Skin of body (tissue), 2 donors: ENCODE results near the gene CAPZA3. TPM values are rescaled to one million over a fixed set of nuclear protein-coding genes. Genes with fewer than 3 reads are reported as not detected.
"Not testable (repeated sequence)": the region's sequence is repeated elsewhere in the genome, so short reads cannot be mapped to it uniquely, and the experiment has no call there.

Experiments used
- DNase-seq: peaks from one replicate; lab custom pipeline; 2025; lab: John Stamatoyannopoulos, UW
- total RNA-seq: library from RNA; depleted of rRNA; stranded (reverse); fragments of >200 nt; gene quantifications from one replicate; pipeline ENCODE4 v1.2.3, GENCODE V29; 2014

CAPZA3 gene
- not detected for total RNA-seq

GRCh38 chr12:18737819-18738218 lies at the start of gene CAPZA3, which contains the start of gene PLCZ1:
CAPZA3 (plus strand) TSS chr12:18738119; CDS start chr12:18738269, 150 bp downstream.
PLCZ1 (minus strand) TSS chr12:18738012; CDS start chr12:18737371, 641 bp downstream.
- no peak for DNase-seq

GRCh38 chr12:18689771-18690170 lies 48.1 kb upstream of the CAPZA3 start:
- no peak for DNase-seq

DNA sequence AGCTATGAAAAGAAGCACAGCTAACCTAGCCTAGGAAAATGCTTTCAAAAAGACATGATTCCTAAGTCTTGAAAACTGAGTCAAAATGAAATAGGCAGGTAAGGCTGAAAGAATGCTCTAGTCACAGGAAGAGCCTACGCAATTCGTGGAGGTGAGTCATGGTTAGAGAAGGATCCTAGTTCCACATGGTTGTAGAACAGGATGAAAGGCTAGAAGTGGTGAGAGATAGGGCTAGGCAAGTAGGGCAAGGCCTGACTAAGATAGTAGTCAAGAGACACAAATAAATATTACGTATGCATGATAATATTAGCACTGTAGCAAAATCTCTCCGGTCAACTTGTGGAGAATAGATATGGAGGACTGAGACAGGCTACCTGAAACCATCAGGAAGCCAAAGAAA lies 47.3 kb upstream of the CAPZA3 start:
- DNase-seq, result no peak

GRCh38 chr12:18693986-18694385 lies 43.9 kb upstream of the CAPZA3 start:
- DNase-seq, result not testable (repeated sequence)

DNA sequence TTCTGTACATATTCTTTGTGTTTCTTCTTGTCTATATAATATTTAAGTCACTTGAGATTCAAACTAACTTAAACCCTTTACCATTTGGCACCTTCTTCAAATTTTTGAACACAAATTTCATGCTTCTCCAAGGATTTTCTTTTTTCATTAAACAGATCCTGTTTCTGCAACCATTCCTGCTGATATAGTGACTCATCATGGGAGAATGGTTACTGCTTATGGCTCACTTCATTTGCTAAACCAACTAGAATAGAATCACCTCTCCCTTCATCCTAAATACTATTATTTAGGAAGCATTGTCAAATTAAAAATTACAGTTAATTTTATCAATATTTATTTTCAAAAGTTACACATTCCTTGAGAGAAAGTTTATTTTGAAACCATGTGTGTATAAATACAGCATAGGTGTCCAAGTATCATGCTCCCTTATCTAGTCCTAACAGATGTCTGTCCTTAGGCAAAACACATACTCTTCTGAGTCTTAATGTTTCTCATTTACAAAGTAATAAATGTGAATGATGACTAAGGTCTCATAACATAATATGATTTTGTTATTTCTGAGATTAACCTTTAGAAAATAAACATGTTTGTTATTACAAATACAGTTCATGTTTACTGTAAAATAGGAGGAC lies 40.8 kb upstream of the CAPZA3 start:
- DNase-seq, result no peak

DNA sequence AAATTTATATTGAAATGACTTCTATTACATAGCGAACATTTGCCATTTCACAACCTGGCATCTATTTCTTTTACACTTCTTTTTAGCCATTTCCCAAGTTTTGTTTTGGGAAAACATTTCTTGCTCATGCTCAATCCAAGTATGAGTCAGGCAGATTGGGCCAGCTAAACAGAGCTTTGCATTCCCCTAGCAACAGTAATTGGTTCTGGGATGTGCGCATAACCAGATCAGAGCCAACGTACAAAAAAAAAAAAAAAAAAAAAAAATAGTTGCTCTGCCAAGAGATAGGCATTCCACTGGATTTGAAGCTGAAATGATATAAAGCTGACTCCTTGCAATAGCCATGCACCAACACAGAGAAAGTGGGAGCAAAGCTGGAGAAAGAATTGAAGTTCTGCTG lies 37.6 kb upstream of the CAPZA3 start:
- DNase-seq, result no peak

DNA sequence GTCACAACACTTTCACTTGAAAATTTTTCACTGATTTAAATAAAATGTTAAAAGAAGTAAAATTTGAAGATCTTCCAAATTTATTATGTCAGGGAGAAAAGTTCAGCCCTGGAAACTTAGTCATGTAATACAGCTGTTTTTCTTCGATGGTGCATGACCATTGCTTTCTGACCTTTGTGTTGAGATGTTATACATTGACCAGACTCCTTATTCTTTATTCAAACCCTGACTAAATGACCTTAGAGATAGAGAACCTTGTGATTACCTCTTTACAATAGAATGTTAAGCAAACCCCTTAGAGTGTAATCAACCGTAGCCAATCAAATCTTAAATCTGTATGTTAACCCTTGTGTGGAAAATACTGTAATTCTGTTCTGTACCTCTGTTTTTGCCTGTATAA lies 34.6 kb upstream of the CAPZA3 start:
- no peak for DNase-seq

DNA sequence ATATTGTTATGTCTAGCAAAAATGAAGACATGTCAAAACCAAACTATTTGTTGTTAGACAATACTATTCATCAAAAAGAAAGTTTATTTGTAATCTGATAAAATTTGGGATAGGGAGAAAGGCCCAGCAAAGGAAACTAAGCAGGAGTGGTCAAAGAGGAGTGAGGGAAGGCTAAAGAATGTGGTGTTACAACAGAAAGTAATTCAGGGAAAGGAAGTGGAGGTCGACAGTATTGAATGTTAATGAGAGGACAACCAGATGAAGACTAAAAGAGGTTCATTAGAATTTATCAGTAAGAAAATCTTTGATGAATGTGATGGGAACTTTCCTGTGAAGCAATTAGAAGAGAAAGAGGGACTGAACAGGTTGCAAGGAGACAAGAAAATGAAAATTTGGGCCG lies 34.0 kb upstream of the CAPZA3 start:
- no peak for DNase-seq

DNA sequence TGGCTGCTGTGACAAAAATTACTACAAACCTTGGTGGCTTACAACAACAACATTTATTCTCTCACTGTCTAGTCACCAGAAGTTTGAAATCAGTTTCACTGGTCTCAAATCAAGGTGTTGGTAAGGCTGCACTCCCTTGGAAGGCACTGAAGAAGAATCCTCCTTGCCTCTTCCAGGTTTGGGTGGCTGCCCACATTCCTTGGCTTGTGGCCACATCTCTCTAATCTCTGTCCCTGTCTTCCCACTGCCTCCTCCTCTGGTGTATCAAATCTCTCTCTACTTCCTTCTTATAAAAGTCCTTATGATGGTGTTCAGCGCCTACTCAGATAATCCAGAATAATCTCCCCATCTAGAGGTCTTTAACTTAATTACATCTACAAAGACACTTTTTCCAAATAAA lies 31.1 kb upstream of the CAPZA3 start:
- DNase-seq, result no peak

GRCh38 chr12:18716236-18716635 lies 21.7 kb upstream of the CAPZA3 start:
- DNase-seq, result no peak

DNA sequence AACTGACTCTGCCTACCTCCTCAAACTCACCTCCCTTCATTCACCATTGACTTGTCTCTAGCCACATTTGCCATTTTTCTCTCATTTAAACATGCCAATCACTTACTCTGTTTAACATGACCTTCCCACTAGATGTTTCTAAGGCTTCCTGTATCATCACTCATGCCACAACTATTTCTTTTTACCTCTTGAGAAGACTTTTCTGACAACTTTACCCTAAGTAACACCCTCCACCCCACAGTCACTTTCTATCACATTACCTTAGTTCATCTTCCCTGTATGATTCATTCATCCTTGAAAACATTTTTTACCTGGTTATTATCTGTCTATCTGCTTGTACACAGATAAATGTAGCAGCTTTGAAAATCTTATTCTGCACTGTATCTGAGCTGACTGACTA lies 19.5 kb upstream of the CAPZA3 start:
- no peak for DNase-seq

DNA sequence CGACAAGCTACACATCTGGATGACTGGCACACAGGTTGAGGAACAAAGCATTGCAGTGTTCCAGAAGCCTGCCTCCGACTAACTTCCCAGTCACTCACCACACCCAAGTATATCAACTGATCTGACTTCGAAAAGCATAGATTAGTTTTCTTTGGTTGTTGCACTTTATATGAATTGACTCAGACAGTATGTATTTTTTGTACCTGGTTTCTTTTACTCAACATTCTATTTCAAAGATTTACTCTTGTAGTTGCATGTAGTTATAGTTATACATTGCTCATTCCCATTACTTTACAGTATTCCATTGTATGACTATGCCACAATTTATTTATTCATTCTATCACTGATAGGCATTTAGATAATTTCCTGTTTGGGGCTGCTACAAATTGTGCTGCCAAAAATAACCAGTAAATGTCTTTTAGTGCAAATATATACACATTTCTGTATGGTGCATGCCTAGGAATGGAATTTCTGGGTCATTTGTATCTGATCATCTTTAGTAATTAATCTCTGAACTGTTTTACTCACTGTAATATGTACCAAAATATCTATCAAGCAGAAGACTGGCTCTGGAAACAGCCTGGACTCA lies 17.9 kb upstream of the CAPZA3 start:
- no peak for DNase-seq

GRCh38 chr12:18720690-18721089 lies 17.2 kb upstream of the CAPZA3 start:
- no peak for DNase-seq

DNA sequence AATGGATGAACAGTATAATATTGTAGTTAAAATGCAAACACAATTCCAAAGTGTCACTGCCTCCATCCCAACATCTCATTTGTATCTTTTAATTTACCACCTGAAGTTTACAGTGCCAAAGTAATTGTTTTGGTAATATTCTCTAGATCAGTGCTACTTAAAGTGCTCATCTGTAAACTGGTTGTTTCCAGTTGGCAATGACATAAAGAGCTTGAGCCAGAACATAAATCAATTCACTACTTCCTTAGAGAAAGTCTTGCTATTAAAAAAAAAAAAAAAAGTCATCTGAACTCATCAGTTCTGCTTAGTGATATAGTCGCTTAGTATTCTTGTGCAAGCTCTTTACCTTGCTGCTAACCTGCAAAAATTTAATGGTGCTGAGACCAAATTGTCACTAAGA lies 16.5 kb upstream of the CAPZA3 start:
- DNase-seq, result no peak

DNA sequence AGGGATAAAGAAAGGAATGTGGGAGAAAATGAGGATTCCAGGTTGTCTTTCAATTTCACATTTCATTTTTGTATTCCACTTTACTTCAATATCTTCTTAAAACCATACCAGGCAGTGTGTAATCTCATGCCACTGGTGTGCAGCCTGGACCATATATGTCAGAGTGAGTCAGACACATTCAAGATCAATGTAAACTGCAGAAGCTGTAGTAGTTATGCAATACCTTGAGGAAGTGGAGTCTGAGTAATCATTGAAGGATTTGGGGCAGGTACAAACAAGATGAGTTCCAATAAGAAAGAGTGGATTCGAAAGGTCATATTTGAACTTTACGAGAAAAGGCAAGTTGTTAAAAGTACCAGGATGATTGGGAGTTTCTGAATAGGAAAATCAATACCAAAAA lies 14.2 kb upstream of the CAPZA3 start:
- no peak for DNase-seq

DNA sequence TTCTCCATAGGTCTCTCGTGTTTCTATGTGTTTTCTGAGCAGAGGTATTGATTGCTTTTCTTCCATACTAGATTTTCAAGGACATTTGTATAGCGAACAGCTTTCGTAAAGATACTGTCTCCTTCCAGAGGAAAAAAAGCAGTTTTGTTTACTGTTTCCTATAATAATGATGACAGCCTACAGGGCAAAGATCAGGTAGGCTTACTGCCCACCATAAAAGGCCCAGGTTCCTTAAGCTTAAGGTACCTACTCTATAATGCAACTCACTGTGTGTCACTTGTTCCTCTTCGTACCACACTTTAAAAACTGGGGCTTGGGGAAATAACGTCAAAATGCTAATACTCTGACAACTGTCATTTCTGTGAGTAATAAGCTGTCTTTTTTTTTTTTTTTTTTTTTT lies 6.8 kb upstream of the CAPZA3 start:
- no peak for DNase-seq

- no peak for DNase-seq
Measured at GRCh38 chr12:18747895-18748294, 10.0 kb downstream of the CAPZA3 start.

DNA sequence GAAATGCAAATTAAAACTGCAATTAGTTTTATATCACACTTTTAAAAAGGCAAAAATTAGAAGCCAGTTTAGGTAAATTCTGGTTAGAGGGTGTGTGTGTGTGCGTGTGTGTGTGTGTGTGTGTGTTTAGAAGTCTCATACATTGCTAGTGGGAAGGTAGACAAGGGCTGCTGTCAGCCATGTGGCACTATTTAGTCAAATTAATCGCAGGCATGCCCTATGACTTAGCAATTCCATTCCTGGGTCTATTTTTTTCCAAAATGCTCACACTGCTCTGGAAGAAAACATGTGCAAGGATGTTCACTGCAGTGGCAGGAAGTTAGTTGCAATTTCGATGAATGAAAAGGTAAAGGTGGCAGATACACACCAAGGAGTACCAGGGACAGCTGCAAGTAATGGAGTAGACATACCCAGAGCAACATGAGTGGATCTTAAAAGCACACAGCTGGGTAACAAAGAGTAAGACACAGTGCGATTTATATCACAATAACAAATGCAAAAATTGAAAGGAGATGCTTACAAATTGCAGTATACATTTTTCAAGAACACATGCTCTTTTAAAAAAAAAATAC lies 11.6 kb downstream of the CAPZA3 start:
- no peak for DNase-seq

DNA sequence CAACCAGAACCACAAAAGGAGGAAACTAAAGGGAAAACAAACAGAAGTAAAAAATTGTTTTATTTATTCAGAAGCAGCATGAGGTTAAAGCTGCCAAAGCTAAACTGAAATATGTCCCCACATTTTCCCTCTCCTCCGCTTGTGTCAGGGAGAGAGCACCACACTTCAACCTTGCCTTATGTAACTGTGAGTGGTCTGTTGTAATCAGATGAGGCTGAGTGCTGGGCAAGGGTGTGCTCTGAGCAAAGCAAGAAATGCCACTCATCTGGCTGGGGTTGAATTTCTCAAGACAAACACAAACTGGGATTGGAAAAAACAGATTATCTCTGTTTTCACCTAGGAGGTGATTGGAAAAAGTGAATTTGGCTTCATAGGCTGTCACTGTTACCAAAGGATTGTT lies 12.2 kb downstream of the CAPZA3 start:
- no peak for DNase-seq

- no peak for DNase-seq
Measured at GRCh38 chr12:18751866-18752265, 13.9 kb downstream of the CAPZA3 start.

GRCh38 chr12:18752280-18752920 lies 14.5 kb downstream of the CAPZA3 start:
- DNase-seq, result no peak

GRCh38 chr12:18752947-18753346 lies 15.0 kb downstream of the CAPZA3 start:
- no peak for DNase-seq
